ENCODE data around the gene ANKK1.
A peak's percentile ranks its signal among the peaks of the same experiment; 100 is the strongest.

Gene ANKK1

GRCh38 chr11:113377681-113378412 is 9.7 kb upstream of the ANKK1 start:
- no peak for DNase-seq

- no peak for DNase-seq
Observed at GRCh38 chr11:113378692-113379091, 8.9 kb upstream of the ANKK1 start.

- DNase-seq, result no peak
Observed at GRCh38 chr11:113382121-113382520, 5.5 kb upstream of the ANKK1 start.

GRCh38 chr11:113384551-113384950 is 3.0 kb upstream of the ANKK1 start:
- DNase-seq, result no peak

- DNase-seq, result no peak
Observed at GRCh38 chr11:113385749-113386148, 1.8 kb upstream of the ANKK1 start.

- no peak for DNase-seq
Observed at GRCh38 chr11:113386866-113387265, 713 bp upstream of the ANKK1 start.

- no peak for DNase-seq
Observed at GRCh38 chr11:113389272-113389671, 1.7 kb downstream of the ANKK1 start.

- DNase-seq, result no peak
Observed at GRCh38 chr11:113392236-113392921, 4.8 kb downstream of the ANKK1 start.

GRCh38 chr11:113393501-113393985 is 6.0 kb downstream of the ANKK1 start:
- no peak for DNase-seq

GRCh38 chr11:113394919-113395318 is 7.3 kb downstream of the ANKK1 start:
- no peak for DNase-seq

- no peak for DNase-seq
Observed at GRCh38 chr11:113395782-113396336, 8.3 kb downstream of the ANKK1 start.

GRCh38 chr11:113396690-113397089 is 9.1 kb downstream of the ANKK1 start:
- no peak for DNase-seq

GRCh38 chr11:113397212-113397611 is 9.6 kb downstream of the ANKK1 start:
- DNase-seq, result no peak

- DNase-seq, result no peak
Observed at GRCh38 chr11:113397821-113398220, 10.2 kb downstream of the ANKK1 start.

- DNase-seq, result no peak
Observed at GRCh38 chr11:113398669-113399430, 11.3 kb downstream of the ANKK1 start.

- DNase-seq, result no peak
Observed at GRCh38 chr11:113400631-113401230, 13.2 kb downstream of the ANKK1 start.

GRCh38 chr11:113401718-113402117 is 14.1 kb downstream of the ANKK1 start:
- DNase-seq, result peak; percentile 92

GRCh38 chr11:113404859-113405430 is 17.4 kb downstream of the ANKK1 start:
- DNase-seq, result no peak

- DNase-seq, result no peak
Observed at GRCh38 chr11:113405724-113406478, 18.3 kb downstream of the ANKK1 start.

GRCh38 chr11:113407163-113407562 is 19.6 kb downstream of the ANKK1 start:
- DNase-seq, result no peak

- DNase-seq, result no peak
Observed at GRCh38 chr11:113408206-113408605, 20.6 kb downstream of the ANKK1 start.

GRCh38 chr11:113408887-113409286 is 21.3 kb downstream of the ANKK1 start:
- DNase-seq, result no peak

Measured in RPMI8226 (cell line).